ENCODE data around the gene LRRC7.

Gene LRRC7

DNA sequence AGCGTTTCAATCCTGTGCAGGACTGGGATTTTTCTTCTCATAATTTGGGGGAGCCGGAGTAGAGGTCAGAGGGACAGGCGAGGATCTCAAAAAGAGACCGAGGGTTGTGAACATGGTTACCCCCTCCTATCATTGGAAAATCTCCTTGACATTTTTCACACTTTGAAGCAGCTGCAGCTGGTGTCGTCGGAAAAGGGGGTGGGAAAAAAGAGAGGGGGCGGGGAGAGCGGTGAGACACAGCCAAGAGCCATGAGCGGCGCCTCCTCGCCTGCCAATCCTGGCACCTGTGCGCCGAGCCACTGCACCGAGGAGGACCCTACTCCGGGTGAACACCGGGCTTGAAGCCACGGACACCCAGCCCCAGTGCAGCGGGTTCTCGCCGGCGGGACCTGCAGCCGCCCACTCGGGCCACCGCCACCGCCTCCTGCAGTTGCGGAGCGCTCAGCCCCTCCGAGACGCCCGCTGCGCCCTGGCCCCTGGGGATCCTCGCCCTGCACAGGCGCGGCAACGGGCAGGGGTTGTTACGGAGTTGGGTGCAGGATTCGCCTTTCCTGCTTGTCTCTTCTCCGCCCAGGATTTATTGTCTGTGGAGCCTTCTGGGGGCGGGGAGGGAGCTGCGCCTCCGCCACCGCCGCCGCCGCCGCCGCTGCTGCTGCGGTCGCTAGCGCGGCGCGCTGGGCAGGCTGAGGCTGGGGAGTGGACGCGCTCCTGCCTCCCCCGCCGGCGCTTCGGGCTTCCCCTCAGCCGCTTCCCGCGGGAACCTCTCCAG lies at the start of gene LRRC7:
LRRC7 (plus strand) TSS at position 271 of the 769 bp plus-strand sequence. CDS start 718 bp downstream, outside the sequence.
- DNase-seq: no peak

GRCh38 chr1:69519006-69519405 lies 48.7 kb upstream of the LRRC7 start:
- no peak for DNase-seq

- no peak for DNase-seq
Measured at GRCh38 chr1:69520326-69520725, 47.4 kb upstream of the LRRC7 start.

DNA sequence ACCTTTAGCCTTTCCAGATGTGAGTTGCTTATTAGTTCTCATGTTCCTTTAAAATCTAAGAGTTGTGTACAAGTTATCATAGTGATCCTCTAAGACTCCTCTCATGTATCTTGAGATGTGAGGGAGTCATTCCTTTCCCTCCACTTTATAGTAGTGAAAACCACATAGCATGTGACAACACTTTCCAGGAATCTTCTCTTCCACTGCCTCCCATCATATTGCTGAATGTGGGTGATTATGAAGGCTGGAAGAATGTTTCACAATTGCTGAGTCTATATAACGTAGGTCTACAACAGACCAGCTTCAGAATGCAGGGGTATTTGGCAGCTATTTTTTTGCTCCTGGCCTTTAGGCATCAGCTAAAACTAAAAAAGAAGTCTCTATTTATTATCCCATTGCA lies 44.7 kb upstream of the LRRC7 start:
- no peak for DNase-seq

- DNase-seq: no peak
Measured at GRCh38 chr1:69523461-69523860, 44.3 kb upstream of the LRRC7 start.

DNA sequence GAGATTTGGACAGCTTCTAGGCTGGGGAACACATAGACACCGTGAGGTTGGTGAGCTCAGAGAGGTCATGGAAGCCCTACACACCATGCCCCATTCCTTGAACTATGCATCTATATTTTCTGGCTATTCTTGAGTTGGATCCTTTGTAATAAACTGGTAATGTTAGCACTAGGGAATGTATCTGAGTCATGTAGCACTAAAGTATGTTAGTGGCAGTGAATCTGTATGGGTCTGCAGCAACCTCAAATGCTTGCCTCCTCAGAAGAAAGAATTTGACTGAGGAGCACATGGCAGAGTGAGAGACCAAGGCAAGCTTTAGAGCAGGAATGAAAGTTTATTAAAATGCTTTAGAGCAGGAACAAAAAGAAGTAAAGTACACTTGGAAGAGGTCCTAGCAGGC lies 43.7 kb upstream of the LRRC7 start:
- no peak for DNase-seq

DNA sequence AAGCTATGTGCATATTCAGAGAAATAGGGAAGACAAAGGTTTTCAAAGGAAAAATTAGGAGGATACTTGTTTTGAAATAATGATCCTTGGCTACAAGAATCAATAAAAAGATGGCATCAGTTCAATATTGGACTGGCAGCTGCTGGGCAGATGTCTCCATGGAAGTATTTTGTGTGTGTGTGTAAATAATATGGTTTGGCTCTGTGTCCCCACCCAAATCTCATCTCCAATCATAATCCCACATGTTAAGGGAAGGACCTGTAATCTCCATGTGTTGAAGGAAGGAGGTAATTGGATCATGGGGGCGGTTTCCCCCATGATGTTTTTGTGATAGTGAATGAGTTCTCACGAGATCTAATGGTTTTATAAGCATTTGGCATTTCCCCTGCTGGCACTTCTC lies 40.4 kb upstream of the LRRC7 start:
- DNase-seq: no peak

- DNase-seq: no peak
Measured at GRCh38 chr1:69528376-69528775, 39.3 kb upstream of the LRRC7 start.

DNA sequence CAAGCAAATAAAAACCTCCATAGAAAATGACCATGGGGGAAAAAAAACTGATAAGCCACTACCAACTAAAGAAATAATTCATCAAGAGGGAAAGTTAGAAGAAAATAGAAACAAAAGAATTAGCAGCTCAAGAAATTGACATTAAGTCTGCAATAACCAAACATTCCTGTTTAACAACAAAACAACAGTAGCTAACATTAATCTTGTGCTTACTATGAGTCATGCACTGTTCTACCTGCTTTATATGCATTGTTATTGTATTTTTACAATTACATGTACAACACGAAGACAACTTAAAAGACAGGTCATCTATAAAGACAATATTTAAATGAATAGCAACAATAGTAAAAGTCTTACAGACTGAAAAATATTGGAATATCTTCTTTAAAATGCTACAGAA lies 34.4 kb upstream of the LRRC7 start:
- DNase-seq: no peak

GRCh38 chr1:69534829-69535228 lies 32.9 kb upstream of the LRRC7 start:
- DNase-seq: no peak

- DNase-seq: no peak
Measured at GRCh38 chr1:69535490-69535889, 32.2 kb upstream of the LRRC7 start.

DNA sequence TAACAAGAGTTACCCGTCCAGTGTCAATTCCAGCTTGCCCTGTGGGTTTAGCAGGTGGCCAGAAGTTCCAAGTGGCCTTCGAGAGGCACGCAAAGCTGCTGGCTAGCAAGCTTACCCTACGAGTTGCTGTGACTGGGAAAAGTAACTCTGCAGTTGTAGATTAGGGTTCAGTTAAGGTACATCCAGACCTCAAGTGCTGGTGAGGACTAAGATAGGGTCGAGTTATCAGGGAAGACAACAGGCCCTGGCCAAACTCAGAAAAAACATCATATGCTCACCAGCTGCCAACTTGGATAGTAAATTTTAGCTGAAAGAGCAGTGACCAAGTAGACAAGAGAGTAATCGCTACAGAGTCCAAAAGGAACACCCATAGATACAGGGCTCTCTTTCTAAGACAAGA lies 27.7 kb upstream of the LRRC7 start:
- no peak for DNase-seq

DNA sequence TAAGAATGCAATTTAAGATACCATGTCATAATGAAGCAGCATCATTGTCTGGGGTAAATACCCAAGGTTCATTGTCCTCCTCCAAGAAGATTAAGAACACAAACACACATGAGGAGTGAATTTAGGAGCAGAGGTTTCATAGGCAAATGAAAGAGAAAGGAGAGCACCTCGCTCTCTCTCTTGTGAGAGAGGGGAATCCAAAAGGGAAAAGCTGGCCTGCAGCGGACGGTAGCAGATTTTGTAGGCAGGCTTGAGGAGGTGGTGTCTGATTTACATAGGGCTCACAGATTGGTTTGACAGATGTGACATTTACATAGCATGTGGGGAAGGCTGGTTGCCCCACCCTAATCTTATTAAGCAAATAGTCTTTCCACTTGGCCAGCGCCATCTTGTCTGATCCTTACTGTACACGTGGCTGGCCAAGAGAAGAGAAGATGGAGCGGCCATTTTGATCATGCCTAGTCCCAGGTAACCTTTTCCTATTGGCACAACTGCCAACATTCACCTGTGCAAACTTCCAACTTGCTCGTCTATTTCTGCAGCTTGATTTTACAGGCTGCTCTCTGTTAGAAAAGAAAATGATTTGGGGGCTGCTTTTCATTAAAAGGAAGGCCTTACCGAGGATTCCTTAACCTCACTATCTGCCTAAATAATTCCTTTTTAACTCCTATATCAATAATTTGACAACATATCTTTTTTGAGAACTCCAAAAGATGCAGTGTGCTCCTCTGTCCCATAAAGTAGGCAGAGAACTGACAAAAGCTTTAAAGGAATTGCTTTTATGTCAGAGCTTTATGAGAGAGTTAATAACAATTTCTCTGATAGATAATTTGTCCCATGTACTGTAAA lies 16.0 kb upstream of the LRRC7 start:
- DNase-seq: no peak

DNA sequence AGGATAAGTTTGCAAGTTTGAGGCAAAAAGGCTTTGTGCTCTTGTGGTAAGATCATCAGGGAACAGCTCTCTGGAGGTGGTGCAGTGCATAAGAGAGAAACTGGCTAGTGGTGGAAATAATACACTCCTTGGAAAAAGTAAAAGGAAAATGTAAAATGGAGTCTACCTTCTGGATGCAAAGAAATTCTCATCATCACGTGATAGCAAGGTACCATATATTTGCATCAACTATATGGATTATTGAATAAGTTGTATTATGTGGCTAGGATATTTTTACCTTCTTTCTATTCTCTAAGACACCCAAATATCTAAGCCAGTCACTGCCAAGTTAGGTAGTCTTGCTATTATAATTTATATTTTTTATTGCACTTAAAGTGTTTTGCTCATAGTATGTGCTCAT lies 14.0 kb upstream of the LRRC7 start:
- no peak for DNase-seq

GRCh38 chr1:69568421-69569174 lies 876 bp downstream of the LRRC7 start:
- no peak for DNase-seq

- DNase-seq: no peak
Measured at GRCh38 chr1:69569175-69569541, 1.4 kb downstream of the LRRC7 start.

GRCh38 chr1:69569576-69570328 lies 2.0 kb downstream of the LRRC7 start:
- DNase-seq: no peak

- no peak for DNase-seq
Measured at GRCh38 chr1:69570356-69570755, 2.6 kb downstream of the LRRC7 start.

- no peak for DNase-seq
Measured at GRCh38 chr1:69572921-69573320, 5.2 kb downstream of the LRRC7 start.

DNA sequence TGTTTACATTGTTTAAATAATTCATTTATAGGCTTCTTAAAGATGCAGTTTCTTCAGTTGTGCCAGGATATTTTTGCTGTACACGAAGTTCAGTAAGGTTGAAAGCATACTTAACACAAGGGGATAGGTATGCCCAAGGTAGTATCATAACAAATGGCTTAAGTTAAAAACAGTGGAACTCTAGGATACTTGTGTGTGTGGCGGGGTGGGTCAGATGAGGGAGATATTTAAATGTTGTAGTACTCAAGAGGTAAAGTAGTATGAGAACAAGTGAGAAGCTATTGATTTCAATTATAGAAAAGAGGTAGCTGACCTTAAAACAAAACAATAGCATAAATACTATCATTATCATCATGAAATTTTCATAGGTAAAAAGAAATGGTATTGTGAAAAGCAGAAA lies 6.2 kb downstream of the LRRC7 start:
- DNase-seq: no peak

DNA sequence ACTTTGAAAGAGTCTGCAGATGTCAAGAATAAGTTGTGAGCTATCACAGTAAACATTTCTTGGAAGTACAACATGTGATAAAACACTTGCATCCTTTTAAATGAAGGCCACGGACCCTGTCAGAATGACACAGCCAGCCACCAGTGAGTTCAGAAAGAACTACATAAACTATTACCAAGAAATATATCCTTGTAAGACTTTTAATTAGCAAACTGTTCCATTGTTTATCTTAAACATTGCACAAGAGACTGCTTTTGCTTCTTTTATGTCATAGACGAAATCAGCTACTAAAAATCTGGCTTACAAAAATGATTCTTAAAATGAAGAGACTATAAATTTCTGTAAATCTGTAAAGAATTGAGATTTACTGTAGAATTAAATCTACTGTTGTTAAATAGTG lies 17.9 kb downstream of the LRRC7 start:
- DNase-seq: no peak

GRCh38 chr1:69587391-69587790 lies 19.7 kb downstream of the LRRC7 start:
- DNase-seq: no peak

DNA sequence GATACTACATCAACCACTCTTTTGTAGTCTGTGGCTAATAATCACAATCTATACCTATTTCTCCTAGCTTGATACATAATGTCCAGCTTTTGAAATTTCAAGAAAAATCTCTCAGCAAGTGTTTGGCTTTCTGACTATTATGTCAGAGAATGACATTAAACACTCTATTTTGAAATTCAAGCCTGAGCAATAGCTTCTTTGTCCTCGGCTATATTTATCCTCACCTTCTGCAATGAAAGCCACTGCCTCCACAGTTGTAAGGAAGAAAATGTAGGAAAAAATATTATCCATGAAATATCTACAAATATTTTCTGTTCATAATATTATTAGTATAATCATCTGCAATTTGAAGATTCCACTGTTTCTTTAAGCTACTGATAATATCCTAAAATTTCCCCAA lies 22.1 kb downstream of the LRRC7 start:
- no peak for DNase-seq
